ENCODE measurements around the gene ACADS. TPM values are rescaled to one million over a fixed set of nuclear protein-coding genes. Genes with fewer than 3 reads are reported as not detected.

ACADS gene
- total and polyA plus RNA-seq, 2 experiments from 2014 or later = 53.5 to 66.8 TPM

DNA sequence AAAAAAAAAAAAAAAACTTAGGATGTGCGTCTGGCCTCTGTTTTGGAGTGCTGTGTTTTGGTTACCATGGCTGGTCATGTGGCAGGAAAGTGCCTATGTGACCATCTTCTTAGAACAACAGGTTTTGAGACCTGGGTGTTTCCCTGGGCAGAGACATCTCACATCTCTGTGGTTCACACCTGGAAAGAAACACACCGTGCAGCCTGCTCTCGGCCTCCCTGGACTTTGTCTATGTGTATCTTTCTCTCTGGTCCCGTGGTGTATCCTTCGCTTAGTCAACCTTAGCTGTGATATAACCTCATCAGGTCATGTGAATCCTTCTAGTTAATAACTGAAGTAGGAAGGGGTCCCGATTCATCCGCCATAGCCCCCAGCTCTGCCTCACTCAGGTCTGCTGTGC, 22.6 kb downstream of the ACADS start:
- no peaks in the 10 kb centered on the region for H3K9me2 ChIP-seq (replicated peaks; ENCODE audit: insufficient read depth)
- no peaks in the 10 kb centered on the region for H3K27me3 ChIP-seq
- H3K27ac ChIP-seq = peak overlapping the region; percentile 91
- no peak overlapping the region for H3K4me3 ChIP-seq
- no peaks in the 10 kb centered on the region for H3K36me3 ChIP-seq (replicated peaks; ENCODE audit: insufficient read depth, low read depth)
- peak; percentile 67 for DNase-seq (ENCODE audit: low spot score)
- H4K20me1 ChIP-seq (ENCODE audit: insufficient read depth, poor library complexity, severe bottlenecking) = no peaks in the 10 kb centered on the region
- no peaks in the 10 kb centered on the region for H3K4me1 ChIP-seq (ENCODE audit: insufficient read depth)
- WGBS (ENCODE audit: low lambda C conversion rate, missing lambda C conversion rate) = 79% methylated on average over 7 of the region's 7 CpGs
- no peaks in the 10 kb centered on the region for H3K79me2 ChIP-seq
- TF ChIP-seq EZH2 (IDR thresholded peaks at IDR 0.05; ENCODE audit: borderline replicate concordance) (no peak), EZH2phosphoT487 (IDR thresholded peaks at IDR 0.05; ENCODE audit: low read depth, severe bottlenecking, unreplicated experiment) (no peak), CTCF (IDR thresholded peaks at IDR 0.05; ENCODE audit: poor library complexity) (no peak)
- H3K4me2 ChIP-seq = no peak overlapping the region
- no peak overlapping the region for H2AFZ ChIP-seq
- no peaks in the 10 kb centered on the region for H3K9me3 ChIP-seq (ENCODE audit: low read depth)

DNA sequence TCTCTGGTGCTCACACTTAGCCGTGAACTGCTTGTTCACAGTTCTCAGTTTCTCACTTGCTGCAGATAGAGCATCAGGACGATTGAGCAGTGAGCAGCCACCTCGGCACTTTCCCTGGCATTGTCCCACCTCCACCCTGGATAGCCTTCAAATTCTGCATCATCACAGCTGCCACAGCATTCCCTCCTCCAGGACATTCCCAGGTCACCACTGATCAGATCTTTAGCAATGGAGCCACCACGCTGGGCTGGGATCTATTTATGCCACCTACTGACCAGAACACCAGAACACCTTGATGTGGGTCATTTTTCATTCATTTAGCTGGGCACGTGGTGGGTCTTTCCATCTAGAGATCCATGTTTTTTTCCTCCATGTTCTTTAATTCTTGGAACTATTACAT, 23.6 kb downstream of the ACADS start:
- no peaks in the 10 kb centered on the region for H4K20me1 ChIP-seq (ENCODE audit: insufficient read depth, poor library complexity, severe bottlenecking)

DNA sequence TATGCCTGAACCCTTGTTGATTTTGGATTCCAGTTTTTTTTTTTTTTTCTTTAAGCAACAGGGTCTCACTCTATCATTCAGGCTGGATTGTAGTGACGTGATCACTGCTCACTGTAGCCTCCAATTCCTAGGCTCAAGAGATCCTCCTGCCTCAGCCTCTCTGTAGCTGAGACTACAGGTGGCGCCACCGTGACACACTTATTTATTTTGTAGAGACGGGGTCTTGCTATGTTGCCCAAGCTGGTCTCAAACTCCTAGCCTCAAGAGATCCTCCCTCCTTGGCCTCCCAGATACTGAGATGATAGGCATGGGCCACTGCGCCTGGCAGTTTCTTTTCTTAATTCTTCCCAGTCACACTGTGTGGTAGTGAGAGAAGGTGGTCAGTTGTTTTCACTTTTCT, 25.2 kb downstream of the ACADS start:
- no peak overlapping the region for H3K4me3 ChIP-seq
- no peak overlapping the region for H3K4me2 ChIP-seq
- peaks cover 10% of the 10 kb centered on the region for H3K9me3 ChIP-seq (ENCODE audit: low read depth)
- H3K27me3 ChIP-seq = no peaks in the 10 kb centered on the region
- no peaks in the 10 kb centered on the region for H4K20me1 ChIP-seq (ENCODE audit: insufficient read depth, poor library complexity, severe bottlenecking)
- H2AFZ ChIP-seq = no peak overlapping the region
- H3K9me2 ChIP-seq (replicated peaks; ENCODE audit: insufficient read depth) = no peaks in the 10 kb centered on the region
- H3K27ac ChIP-seq = no peak overlapping the region
- no peaks in the 10 kb centered on the region for H3K4me1 ChIP-seq (ENCODE audit: insufficient read depth)
- DNase-seq (ENCODE audit: low spot score) = no peak
- over 99% methylated on average over 5 of the region's 5 CpGs for WGBS (ENCODE audit: low lambda C conversion rate, missing lambda C conversion rate)
- no peak for TF ChIP-seq EZH2phosphoT487 (IDR thresholded peaks at IDR 0.05; ENCODE audit: low read depth, severe bottlenecking, unreplicated experiment)
- no peak for TF ChIP-seq CTCF (IDR thresholded peaks at IDR 0.05; ENCODE audit: poor library complexity)
- no peak for TF ChIP-seq EZH2 (IDR thresholded peaks at IDR 0.05; ENCODE audit: borderline replicate concordance)
- no peaks in the 10 kb centered on the region for H3K79me2 ChIP-seq
- H3K36me3 ChIP-seq (replicated peaks; ENCODE audit: insufficient read depth, low read depth) = no peaks in the 10 kb centered on the region

More for the DNA sequence above, 23.6 kb downstream of the ACADS start:
- H3K4me1 ChIP-seq (ENCODE audit: insufficient read depth) = no peaks in the 10 kb centered on the region
- no peak overlapping the region for H2AFZ ChIP-seq
- no peaks in the 10 kb centered on the region for H3K27me3 ChIP-seq
- H3K79me2 ChIP-seq = no peaks in the 10 kb centered on the region
- H3K9me2 ChIP-seq (replicated peaks; ENCODE audit: insufficient read depth) = no peaks in the 10 kb centered on the region
- DNase-seq (ENCODE audit: low spot score) = no peak
- H3K4me2 ChIP-seq = no peak overlapping the region
- no peaks in the 10 kb centered on the region for H3K36me3 ChIP-seq (replicated peaks; ENCODE audit: insufficient read depth, low read depth)
- TF ChIP-seq CTCF (IDR thresholded peaks at IDR 0.05; ENCODE audit: poor library complexity) (no peak), EZH2phosphoT487 (IDR thresholded peaks at IDR 0.05; ENCODE audit: low read depth, severe bottlenecking, unreplicated experiment) (no peak), EZH2 (IDR thresholded peaks at IDR 0.05; ENCODE audit: borderline replicate concordance) (no peak)
- H3K9me3 ChIP-seq (ENCODE audit: low read depth) = no peaks in the 10 kb centered on the region
- no peak overlapping the region for H3K4me3 ChIP-seq
- WGBS (ENCODE audit: low lambda C conversion rate, missing lambda C conversion rate) = 92% methylated on average over 5 of the region's 5 CpGs
- H3K27ac ChIP-seq = no peak overlapping the region

DNA sequence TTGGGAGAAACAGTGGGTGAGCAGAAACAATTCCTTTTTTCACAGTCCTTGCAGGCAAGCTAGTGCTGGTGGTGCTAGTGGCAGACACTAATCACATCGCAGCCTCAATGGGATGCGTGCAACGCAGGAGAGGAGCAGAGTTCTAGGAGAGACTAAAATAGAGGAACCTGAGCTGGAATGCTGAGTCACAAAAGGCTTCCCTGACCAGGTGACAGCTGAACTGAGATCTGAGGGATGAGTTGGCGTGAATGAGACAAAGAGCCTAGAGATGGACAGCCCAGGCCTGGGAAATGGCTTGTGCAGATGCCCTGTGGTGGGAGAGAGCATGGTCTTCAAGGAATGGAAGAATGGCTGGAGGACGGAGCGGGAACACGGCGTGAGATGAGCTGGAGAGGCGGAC, 25.8 kb downstream of the ACADS start:
- Histone ChIP-seq H3K27ac (no peak overlapping the region), H4K20me1 (ENCODE audit: insufficient read depth, poor library complexity, severe bottlenecking) (no peaks in the 10 kb centered on the region), H3K4me2 (no peak overlapping the region), H3K4me1 (ENCODE audit: insufficient read depth) (no peaks in the 10 kb centered on the region), H3K79me2 (no peaks in the 10 kb centered on the region), H2AFZ (no peak overlapping the region), H3K9me3 (ENCODE audit: low read depth) (peaks cover 10% of the 10 kb centered on the region), H3K9me2 (replicated peaks; ENCODE audit: insufficient read depth) (no peaks in the 10 kb centered on the region), H3K4me3 (no peak overlapping the region), H3K27me3 (no peaks in the 10 kb centered on the region), H3K36me3 (replicated peaks; ENCODE audit: insufficient read depth, low read depth) (no peaks in the 10 kb centered on the region)
- no peak for TF ChIP-seq EZH2phosphoT487 (IDR thresholded peaks at IDR 0.05; ENCODE audit: low read depth, severe bottlenecking, unreplicated experiment)
- WGBS (ENCODE audit: low lambda C conversion rate, missing lambda C conversion rate) = 95% methylated on average over 9 of the region's 9 CpGs
- DNase-seq (ENCODE audit: low spot score) = no peak

Measured in hepatocyte (in vitro differentiated cells).